Fibroblast of lung (primary cell): ENCODE results near the gene KCNG2. TPM values are rescaled to one million over a fixed set of nuclear protein-coding genes. Genes with fewer than 3 reads are reported as not detected.

Source experiments
- DNase-seq, 2 donors: peaks; one replicate each; pipeline versions ENCODE4 v3.0.0 to v3.0.0-alpha.2; 2010; ENCODE audit warnings: low read depth in 2 of 2
- H2AFZ ChIP-seq: 2 replicates; pipeline ENCODE4 v1.5.1; 2012; ENCODE audit warnings: low read length, control low read depth, inconsistent platforms
- H3K27ac ChIP-seq: 2 replicates; pipeline ENCODE4 v1.5.1; 2011; ENCODE audit warnings: low read length, control low read depth; ENCODE audit not compliant: insufficient read depth
- H3K27me3 ChIP-seq: 2 replicates; pipeline ENCODE4 v1.5.1; 2011; ENCODE audit warnings: mild to moderate bottlenecking, low read length; ENCODE audit not compliant: control insufficient read depth, insufficient read depth
- H3K36me3 ChIP-seq: 2 replicates; pipeline ENCODE4 v1.5.1; 2011; ENCODE audit warnings: low read length; ENCODE audit not compliant: control insufficient read depth, insufficient read depth
- H3K4me1 ChIP-seq: 2 replicates; pipeline ENCODE4 v1.5.1; 2011; ENCODE audit warnings: low read length; ENCODE audit not compliant: control insufficient read depth, insufficient read depth; ENCODE audit errors: extremely low read depth
- H3K4me2 ChIP-seq: 2 replicates; pipeline ENCODE4 v1.5.1; 2011; ENCODE audit warnings: low read length, control low read depth; ENCODE audit not compliant: insufficient read depth; ENCODE audit errors: extremely low read depth
- H3K4me3 ChIP-seq, 4 experiments: fragments of 200-600 bp in 1 of 4; sonication (generic) in 1 of 4; replicated peaks in 1 of 4; 2 replicates each; pipeline ENCODE4 v1.5.1; 2011 to 2016; ENCODE audit warnings: low read length in 4 of 4, low read depth in 3 of 4, mild to moderate bottlenecking in 3 of 4, control low read depth in 2 of 4, inconsistent platforms in 1 of 4, mixed read lengths in 1 of 4; ENCODE audit not compliant: insufficient read depth in 1 of 4; ENCODE audit errors: control extremely low read depth in 1 of 4
- H3K79me2 ChIP-seq: 2 replicates; pipeline ENCODE4 v1.5.1; 2012; ENCODE audit warnings: mild to moderate bottlenecking, low read length, inconsistent platforms; ENCODE audit not compliant: control insufficient read depth, insufficient read depth
- H3K9ac ChIP-seq: 2 replicates; pipeline ENCODE4 v1.5.1; 2011; ENCODE audit warnings: mild to moderate bottlenecking, low read length, control low read depth; ENCODE audit not compliant: insufficient read depth
- H3K9me3 ChIP-seq: 2 replicates; pipeline ENCODE4 v1.5.1; 2012; ENCODE audit warnings: low read depth, low read length; ENCODE audit not compliant: control insufficient read depth, insufficient read depth
- H4K20me1 ChIP-seq: 2 replicates; pipeline ENCODE4 v1.5.1; 2011; ENCODE audit warnings: low read length; ENCODE audit not compliant: control insufficient read depth, insufficient read depth; ENCODE audit errors: extremely low read depth
- EZH2 ChIP-seq: IDR thresholded peaks from 2 replicates; pipeline ENCODE4 v1.5.1; 2012; ENCODE audit warnings: low read length, control low read depth, mild to moderate bottlenecking; ENCODE audit errors: missing control alignments
- polyA plus RNA-seq, 2 donors: library from polyadenylated mRNA; depleted of rRNA in 1 of 2; stranded (reverse) in 1 of 2; unstranded in 1 of 2; fragments of >200 nt; gene quantifications; 2 replicates each; pipeline ENCODE4 v1.2.1, GENCODE V29; 2011 to 2012; ENCODE audit warnings: missing spikeins in 1 of 2
- total RNA-seq: library from RNA; depleted of rRNA; stranded (reverse); fragments of >200 nt; gene quantifications from 2 replicates; pipeline ENCODE4 v1.2.1, GENCODE V29; 2014
- TF ChIP-seq, protein P1 (sequence below), 2 donors: IDR thresholded peaks in 1 of 2; conservative IDR thresholded peaks in 1 of 2; 1 replicate in 1 of 2; 2 replicates in 1 of 2; pipeline ENCODE4 v1.5.1; 2011 to 2012; ENCODE audit warnings: low read length in 2 of 2, control low read depth in 1 of 2, inconsistent platforms in 1 of 2, low read depth in 1 of 2, mild to moderate bottlenecking in 1 of 2

The KCNG2 gene
- total and polyA plus RNA-seq, 2 donors (not counting 1 experiment from before 2014, with no cell fraction given) = 0.42 to 10.1 TPM

DNA sequence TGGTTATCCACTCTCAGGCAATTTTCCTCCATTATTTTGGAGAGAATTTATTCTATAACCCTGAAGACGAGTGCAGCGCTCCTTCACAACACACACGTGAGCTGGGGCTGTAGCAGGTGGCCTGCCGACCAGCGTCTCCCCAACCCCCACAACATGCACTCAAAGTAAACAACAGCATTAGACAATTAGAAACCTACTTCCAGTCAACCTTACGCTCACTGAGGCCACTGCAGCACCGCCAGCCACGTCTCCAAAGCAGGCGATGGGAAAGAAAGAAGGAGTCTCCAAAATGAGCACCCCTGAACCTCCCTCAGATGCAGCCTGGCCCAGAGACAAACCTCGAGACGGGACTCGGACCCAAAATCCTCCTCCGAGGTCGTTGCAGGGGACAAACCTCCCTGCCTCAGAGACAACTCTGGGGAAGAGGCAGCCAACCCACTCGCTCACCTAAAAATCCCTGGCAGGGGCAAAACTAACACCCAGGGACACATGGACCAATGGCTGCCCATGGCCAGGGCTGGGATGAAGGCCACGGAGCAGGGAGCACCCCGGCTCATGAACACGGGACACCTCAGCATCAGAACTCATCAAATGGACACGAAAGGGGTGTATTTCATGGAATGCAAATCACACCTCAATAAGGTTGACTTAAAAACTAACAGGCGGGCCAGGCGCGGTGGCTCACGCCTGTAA lies 151.1 kb downstream of the KCNG2 start:
- Histone ChIP-seq H3K9ac (no peak overlapping the region), H3K4me2 (no peak overlapping the region), H3K4me3 (no peak overlapping the region), H2AFZ (no peak overlapping the region), H4K20me1 (no peaks in the 10 kb centered on the region), H3K79me2 (peaks cover 46% of the 10 kb centered on the region), H3K9me3 (no peaks in the 10 kb centered on the region), H3K27me3 (no peaks in the 10 kb centered on the region), H3K36me3 (peaks cover 3% of the 10 kb centered on the region), H3K27ac (no peak overlapping the region), H3K4me1 (peaks cover 5% of the 10 kb centered on the region)
- TF ChIP-seq, protein P1, sequence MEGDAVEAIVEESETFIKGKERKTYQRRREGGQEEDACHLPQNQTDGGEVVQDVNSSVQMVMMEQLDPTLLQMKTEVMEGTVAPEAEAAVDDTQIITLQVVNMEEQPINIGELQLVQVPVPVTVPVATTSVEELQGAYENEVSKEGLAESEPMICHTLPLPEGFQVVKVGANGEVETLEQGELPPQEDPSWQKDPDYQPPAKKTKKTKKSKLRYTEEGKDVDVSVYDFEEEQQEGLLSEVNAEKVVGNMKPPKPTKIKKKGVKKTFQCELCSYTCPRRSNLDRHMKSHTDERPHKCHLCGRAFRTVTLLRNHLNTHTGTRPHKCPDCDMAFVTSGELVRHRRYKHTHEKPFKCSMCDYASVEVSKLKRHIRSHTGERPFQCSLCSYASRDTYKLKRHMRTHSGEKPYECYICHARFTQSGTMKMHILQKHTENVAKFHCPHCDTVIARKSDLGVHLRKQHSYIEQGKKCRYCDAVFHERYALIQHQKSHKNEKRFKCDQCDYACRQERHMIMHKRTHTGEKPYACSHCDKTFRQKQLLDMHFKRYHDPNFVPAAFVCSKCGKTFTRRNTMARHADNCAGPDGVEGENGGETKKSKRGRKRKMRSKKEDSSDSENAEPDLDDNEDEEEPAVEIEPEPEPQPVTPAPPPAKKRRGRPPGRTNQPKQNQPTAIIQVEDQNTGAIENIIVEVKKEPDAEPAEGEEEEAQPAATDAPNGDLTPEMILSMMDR (conservative IDR thresholded peaks at IDR 0.05 in 1 of 2, IDR thresholded peaks at IDR 0.05 in 1 of 2; ENCODE audit: low read depth in 1 of 2, low read length in 2 of 2) = no peak
- TF ChIP-seq EZH2 = no peak
- DNase-seq = no peak

Other genes starting within 250 kb of the KCNG2 start
- gene CTDP1, start 118.1 kb upstream of the KCNG2 start, total RNA-seq = 20.5 and 24.8 TPM in 2 replicates
- gene CTDP1, start 118.1 kb upstream of the KCNG2 start, polyA plus RNA-seq = 6.4 and 8.0 TPM in 2 replicates
- 34.4 and 46.1 TPM in 2 replicates for gene SLC66A2, start 153.7 kb downstream of the KCNG2 start, total RNA-seq
- 13.2 and 18.0 TPM in 2 replicates for gene SLC66A2, start 153.7 kb downstream of the KCNG2 start, polyA plus RNA-seq
- gene HSBP1L1, start 166.7 kb downstream of the KCNG2 start, total RNA-seq = 13.4 and 14.6 TPM in 2 replicates
- 16.3 and 24.6 TPM in 2 replicates for gene HSBP1L1, start 166.7 kb downstream of the KCNG2 start, polyA plus RNA-seq
- 21.1 and 39.5 TPM in 2 replicates for gene TXNL4A, start 190.6 kb downstream of the KCNG2 start, total RNA-seq
- gene TXNL4A, start 190.6 kb downstream of the KCNG2 start, polyA plus RNA-seq = 101 and 117 TPM in 2 replicates
- gene RBFA, start 236.5 kb downstream of the KCNG2 start, total RNA-seq = 22.9 and 25.3 TPM in 2 replicates
- gene RBFA, start 236.5 kb downstream of the KCNG2 start, polyA plus RNA-seq = 25.3 and 27.7 TPM in 2 replicates